SK-MEL-5 (cell line): ENCODE measurements around the gene SMAD3. TPM values are rescaled to one million over a fixed set of nuclear protein-coding genes. Genes with fewer than 3 reads are reported as not detected.
A peak's percentile ranks its signal among the peaks of the same experiment; 100 is the strongest.

Experiments used
- DNase-seq: peaks from one replicate; pipeline ENCODE4 v3.0.0-alpha.2; 2016; ENCODE audit warnings: low read depth, low spot score
- in situ Hi-C: cut with HindIII; loops from 2 replicates; pipeline ENCODE4 v1.10.0; 2016; ENCODE audit warnings: low sequenced_read_pairs, high pct_unique_total_duplicates, low pct_unique_long_range_greater_than_20kb
- total RNA-seq: library from RNA; depleted of rRNA; stranded (reverse); fragments of >200 nt; shearing (Covaris generic); gene quantifications from 2 replicates; pipeline ENCODE4 v1.2.3, GENCODE V29; 2014

Gene SMAD3
- total RNA-seq, 1 experiment from 2014 or later, result 5.6 TPM

GRCh38 chr15:67032608-67033007 is 32.8 kb upstream of the SMAD3 start:
- no peak for DNase-seq
- in situ Hi-C loops, result no loop called here

DNA sequence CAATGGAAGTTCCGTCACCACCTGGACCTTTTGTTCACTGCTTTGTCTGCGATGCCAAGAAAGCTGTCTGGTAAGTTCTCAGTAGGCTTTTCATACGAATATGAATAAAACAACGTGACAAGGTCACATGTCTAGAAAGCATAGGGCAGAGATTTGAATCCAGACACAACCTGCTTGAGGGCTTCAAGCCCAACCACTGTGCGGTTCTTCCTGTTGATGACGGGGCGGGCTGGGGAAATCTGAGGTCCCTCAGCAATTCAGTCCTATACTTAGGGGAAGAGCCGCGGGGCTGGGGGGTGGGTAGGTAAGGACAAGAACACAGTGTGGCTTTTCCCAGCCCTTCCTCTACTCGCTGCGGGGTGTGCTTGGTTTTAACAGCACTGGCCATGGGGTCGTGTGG is 32.4 kb upstream of the SMAD3 start:
- in situ Hi-C loops, result no loop called here
- DNase-seq, result peak; percentile 26

DNA sequence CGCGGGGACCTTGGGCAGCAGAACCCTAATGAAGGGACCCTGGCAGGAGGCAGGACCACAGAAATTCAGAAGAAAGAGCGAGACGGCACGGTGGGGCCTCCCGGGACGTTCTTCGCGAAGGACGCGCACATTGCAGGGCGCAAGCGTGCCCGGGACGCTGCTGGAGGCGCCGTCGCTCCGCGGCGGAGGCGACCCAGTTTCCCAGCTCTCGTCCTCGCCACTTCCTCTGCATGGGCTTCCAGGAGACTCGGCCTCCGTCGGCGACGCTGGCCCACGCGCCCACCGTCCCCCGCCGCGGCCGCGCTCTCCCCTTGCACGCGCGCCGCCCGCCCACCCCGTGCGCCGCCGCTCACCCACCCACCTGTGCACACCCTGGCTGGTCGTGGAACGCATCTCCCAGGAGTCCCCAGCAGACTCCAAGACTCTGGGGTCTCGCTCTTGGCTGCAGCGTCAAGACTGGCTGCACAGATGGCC is 31.8 kb upstream of the SMAD3 start:
- in situ Hi-C loops, result no loop called here
- DNase-seq, result no peak

DNA sequence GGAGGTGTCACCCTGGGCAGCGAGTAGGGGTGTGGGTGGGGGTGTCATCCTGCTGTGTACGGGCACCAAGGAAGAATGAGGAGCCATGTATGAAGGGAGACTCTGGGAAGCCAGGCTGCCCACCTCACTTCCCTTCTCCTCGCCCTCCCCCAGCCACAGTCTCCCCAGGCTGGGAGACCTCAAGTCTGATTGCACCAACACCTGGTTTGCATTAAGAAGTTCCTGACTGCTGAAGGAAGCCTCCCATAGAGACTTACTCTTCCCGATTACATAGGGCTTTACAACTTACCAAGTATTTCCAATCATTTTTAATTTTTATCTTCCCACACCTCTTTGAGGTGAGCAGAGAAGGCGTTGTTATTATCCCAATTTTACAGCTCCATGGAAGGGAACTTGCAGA is 29.5 kb upstream of the SMAD3 start:
- no peak for DNase-seq
- in situ Hi-C loops, result no loop called here

- in situ Hi-C loops, result no loop called here
- DNase-seq, result no peak
These were observed 28.4 kb upstream of the SMAD3 start for GRCh38 chr15:67036775-67037555.

- in situ Hi-C loops, result no loop called here
- no peak for DNase-seq
These were observed 27.7 kb upstream of the SMAD3 start for GRCh38 chr15:67037694-67038093.

- peak; percentile 35 for DNase-seq
- in situ Hi-C loops, result no loop called here
These were observed 26.7 kb upstream of the SMAD3 start for GRCh38 chr15:67038736-67039135.

GRCh38 chr15:67039384-67040075 is 25.9 kb upstream of the SMAD3 start:
- in situ Hi-C loops, result no loop called here
- DNase-seq, result no peak

- in situ Hi-C loops, result no loop called here
- DNase-seq, result no peak
These were observed 25.1 kb upstream of the SMAD3 start for GRCh38 chr15:67040277-67040676.

DNA sequence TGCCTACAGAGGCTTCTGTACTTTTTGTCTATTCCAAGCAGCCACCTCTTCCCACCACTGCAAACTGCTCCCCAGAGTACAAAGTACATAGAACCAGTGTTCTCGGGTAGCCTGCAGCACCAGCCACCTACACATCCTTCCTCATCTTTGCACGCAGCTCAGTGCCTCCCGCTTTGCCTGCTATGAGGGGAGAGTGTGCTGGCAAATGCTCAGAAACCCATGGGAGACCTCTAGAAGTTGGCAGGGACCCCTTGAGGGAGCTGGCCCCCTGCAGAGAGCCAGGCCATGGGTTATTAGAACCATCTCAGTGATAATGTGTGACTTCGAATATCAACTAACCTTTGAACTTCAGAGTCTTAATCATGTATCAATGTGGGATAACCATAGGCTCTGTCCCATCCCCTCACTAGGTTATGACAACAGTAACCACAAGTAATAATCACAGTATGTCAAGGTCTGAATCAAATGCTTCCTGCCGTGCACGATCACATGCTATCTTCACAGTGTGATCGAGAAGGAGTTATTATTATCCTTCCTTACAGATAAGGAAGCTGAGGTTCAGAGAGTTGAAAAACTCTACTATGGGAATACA is 22.8 kb upstream of the SMAD3 start:
- in situ Hi-C loops, result no loop called here
- DNase-seq, result peak; percentile 89

- DNase-seq, result peak; percentile 46
- in situ Hi-C loops, result no loop called here
These were observed 21.2 kb upstream of the SMAD3 start for GRCh38 chr15:67043939-67044771.

DNA sequence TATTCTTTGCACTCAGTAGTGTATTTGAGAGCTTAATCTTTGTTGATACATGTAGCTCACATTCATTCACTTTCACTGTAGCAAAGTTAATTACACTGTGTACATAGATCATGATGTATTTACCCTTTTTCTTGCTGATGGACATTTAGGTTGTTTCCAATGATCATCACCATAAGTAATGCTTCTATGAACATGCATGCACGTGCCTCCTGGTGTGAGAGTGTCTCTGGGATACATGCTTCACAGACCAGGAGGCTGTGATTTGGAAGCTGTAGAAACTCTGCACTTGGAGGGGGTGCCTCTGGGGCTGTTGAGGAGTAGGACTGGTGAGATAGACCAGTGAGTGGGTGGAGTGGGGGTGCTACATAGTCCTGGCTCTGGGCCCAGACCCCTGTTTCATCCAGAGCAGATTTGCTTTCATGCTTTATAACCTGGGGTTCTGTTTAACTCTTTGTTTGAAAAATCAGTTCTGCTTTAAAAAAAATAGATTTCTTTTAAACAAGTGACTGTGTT is 18.2 kb upstream of the SMAD3 start:
- DNase-seq, result no peak
- in situ Hi-C loops, result no loop called here

DNA sequence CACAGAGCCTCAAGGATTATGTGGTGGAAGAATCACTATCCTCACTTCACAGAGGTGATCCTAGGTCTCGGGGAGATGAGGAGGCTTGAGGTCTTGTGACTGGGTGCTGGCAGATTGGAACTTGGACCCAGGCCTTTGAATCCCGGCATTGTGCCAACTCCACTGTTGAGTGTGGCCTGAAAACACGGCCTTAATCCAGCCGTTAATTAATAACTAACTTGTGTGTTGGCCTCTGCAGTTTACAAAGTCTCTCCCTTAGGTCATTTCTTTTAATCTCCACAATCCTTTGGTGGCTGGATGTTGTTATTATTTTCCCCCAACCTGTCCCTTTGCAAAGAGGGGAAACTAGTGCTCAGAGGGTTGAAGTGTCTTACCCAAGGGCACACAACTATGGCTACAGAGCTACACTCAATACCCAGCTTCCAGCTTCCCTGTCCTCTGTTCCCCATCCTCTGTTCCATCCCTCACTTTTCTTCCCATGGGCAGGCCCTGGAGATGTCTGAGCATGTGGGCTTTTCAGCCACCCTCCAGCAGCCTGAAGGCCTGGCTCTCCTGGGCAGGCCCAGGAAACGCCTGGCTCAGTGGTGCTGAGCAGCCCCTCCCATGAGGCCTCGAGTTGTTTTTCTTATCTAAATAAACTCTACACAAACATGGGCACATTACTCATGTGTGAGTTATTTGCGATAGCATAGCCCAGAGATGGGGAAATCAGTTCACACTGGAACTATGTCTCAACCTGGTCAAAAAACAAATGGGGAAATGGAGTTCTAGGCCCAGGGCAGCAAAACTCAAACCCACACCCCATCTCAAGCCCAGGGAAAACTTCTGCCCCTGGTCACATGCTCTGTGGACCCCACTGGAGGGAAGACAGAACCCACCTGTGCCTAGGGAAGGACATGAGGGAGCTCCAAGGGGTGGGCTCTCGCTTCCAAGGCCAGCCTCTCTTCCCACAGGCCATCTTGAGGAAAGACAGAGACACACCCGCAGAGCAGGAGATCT is 16.8 kb upstream of the SMAD3 start:
- in situ Hi-C loops, result no loop called here
- DNase-seq, result no peak

DNA sequence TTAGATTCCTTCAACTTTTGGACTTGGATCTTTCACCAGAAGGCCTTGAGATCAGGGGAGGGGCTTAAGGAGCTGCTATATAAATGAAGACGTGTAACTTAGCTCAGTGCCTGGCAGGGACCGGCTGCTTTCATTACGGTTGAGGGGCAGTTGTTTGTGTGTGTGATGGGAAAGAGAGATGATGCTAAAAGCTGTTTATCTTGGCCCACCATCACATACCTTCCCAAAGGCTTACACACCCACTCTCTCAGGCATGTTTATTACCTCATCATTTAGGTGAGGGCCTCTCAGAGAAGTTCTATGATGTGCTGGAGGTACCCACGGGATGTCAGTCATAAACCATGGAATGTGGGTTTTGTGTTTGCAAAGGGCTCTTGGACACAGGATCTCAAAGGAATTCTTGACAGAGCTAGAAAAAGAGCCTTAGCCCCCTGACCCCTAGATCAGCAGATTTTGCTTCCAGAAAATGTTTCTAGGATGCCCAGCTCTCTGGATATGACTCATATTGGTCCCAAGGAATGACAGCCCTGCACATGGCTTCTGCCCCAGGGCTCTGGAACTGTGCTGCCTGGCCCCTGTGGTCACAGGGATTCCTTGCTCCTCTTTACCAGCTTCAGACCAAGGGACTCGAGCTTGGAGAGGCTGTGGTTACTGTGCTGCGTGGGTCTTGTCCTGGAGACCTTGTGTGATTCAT is 15.9 kb upstream of the SMAD3 start:
- peak; percentile 53 for DNase-seq
- in situ Hi-C loops, result no loop called here

DNA sequence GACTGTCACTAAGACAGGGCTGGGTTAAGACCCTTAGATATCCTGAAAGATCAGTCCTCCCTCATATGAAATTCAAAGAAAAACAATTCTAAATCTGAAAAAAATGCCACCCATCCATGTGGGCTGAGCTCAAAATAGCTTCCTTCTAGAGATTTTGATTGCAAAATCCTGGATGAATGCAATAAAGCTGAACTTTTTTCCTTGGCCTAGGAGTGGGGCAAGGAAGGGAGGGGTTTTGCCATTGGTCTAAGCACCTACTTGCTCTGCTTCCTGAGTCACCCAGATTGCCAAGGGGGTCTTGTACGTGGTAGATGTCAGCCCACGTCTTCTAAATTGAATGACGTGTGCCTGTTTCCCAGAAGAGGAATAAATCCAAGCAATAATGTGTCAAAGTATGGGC is 15.3 kb upstream of the SMAD3 start:
- DNase-seq, result peak; percentile 28
- in situ Hi-C loops, result no loop called here

DNA sequence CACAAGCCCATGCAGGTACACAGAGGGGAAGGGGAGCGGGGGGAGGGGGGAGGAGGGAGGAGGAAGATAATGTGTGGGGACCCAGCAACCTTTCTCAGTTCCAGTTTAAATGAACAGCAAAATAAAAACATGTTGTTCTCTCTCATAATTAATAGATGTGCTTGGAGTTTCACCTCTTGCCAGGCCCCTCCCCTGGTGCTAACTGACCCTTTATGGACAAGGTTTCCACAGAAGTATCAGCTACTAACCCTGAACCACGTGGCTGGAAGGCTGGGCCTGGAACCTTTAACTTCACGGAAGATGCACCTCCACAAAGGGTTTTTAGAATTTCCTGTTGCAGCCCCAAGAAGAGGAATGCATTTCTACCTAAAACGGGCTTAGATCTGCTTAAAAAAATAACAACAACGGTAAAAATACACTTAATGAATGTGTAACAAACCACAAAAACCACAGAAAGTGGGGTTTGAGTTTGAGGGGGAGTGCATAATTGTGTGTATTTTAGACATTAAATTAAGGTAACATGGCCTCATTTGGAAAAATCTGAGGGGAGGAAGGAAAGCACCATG is 14.8 kb upstream of the SMAD3 start:
- in situ Hi-C loops, result no loop called here
- DNase-seq, result no peak
